ENCODE results near the gene VWA2.
"Not testable (repeated sequence)": the region's sequence is repeated elsewhere in the genome, so short reads cannot be mapped to it uniquely, and the experiment has no call there.

The VWA2 gene

GRCh38 chr10:114322344-114322743, 83.3 kb downstream of the VWA2 start:
- no peak for DNase-seq

- DNase-seq, result no peak
These were observed 84.0 kb downstream of the VWA2 start for GRCh38 chr10:114323023-114323422.

- no peak for DNase-seq
These were observed 87.7 kb downstream of the VWA2 start for GRCh38 chr10:114326795-114327194.

GRCh38 chr10:114327537-114328440, 88.7 kb downstream of the VWA2 start:
- DNase-seq, result no peak

DNA sequence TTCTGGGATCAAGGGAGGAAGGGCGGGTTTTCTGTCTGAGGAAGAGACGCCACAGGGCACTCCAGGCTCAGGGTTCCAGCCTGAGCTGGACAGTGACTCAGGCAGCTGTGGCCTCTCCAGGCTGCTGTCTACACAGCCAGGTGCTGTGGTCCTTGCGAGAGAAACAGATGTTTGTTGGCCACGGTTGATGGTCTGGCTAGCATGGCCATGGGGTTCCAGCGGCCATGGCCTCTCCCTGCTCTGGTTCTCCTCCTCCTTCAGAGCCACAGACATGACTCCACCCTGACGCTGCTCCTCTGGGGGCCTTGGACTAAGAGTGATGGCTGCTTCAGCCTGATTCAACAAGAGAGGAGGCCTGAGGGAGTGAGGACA, 89.4 kb downstream of the VWA2 start:
- no peak for DNase-seq

DNA sequence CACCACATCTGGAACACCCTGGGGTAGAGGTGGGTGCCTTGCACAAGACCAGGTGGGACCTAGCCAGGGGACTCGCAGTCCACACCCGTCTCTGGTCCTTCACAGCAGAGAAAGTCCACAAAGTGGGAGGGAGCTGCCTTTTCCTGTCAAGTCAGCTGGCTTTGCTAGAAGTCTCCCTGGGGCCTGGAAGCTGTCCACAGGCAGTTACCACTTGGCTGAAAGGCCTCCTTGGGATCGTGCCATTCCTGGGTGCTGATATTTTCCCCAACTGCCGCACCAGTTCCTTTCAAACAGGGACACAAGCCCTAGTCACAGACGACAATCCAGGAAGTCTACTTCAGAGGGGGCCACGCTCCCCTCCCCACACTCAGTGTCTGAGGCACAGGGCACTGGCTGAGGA, 89.8 kb downstream of the VWA2 start:
- no peak for DNase-seq

DNA sequence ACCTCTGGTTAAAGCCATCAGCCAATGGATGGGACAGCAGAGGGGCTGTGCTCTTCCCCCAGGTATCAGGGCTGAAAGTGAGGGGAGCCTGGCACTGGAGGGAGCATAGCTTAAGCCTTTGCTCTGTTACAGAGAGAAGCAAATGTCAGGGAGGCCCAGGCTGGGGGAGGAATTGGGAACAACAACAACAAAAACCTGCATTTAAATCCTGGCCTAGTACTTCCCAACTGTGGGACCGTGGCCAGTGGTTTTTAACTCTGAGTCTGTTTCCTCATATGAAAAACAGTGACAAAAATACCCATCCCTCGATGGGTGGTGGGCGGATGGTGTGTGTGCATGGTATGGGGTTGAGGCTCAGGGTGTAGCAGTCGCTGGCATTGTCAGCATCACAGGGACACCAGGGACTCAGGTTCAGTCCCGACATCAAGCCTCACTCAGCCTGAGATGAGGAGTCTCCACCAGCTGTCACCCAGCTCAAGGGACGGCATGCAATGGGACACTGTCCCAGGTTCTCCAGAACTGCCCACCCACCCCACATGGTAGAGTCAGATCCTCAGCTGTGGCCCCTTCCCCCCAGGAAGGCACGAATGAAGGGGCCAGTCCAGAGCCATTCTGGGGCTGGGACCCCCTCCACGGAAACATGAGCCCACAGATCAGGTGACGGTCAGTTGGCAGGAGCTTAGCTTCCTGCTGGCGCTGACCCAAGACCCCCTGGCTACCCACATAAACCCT, 90.7 kb downstream of the VWA2 start:
- DNase-seq, result no peak

GRCh38 chr10:114332301-114333192, 93.5 kb downstream of the VWA2 start:
- DNase-seq, result no peak

DNA sequence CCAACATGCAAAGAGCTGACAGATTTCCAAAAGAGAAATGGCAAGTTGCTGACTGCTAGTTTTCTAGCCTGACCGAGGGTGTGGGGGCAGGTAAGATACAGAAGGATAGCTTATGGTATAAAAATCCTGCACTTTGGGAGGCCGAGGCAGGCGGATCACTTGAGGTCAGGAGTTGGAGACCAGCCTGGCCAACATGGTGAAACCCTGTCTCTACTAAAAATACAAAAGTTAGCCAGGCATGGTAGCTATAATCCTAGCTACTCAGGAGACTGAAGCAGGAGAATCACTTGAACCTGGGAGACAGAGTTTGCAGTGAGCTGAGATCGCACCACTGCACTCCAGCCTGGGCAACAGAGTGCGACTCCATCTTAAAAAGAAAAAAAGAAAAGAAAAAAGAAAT, 94.4 kb downstream of the VWA2 start:
- DNase-seq, result not testable (repeated sequence)

DNA sequence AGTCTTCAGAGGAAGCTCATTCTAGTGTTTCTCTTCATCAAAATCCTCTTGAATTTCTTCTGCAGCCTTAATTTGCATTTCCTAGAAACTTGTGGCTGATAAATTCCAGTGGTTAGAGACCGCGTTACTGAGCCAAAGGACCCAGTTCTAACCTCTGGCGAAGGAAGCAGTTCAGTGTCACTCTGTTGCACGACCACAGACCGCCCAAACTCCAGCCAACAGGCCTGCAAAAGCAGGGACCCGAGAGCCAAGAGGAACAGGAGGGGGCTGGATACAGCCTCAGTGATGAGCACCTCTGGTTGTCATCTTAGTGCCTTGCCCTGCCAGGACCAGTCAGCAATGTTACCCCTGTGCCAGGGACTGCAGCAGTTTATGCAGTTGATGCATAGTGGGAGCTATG, 95.2 kb downstream of the VWA2 start:
- DNase-seq, result no peak

- no peak for DNase-seq
These were observed 96.6 kb downstream of the VWA2 start for GRCh38 chr10:114335614-114336013.

- no peak for DNase-seq
These were observed 97.9 kb downstream of the VWA2 start for GRCh38 chr10:114336823-114337509.

DNA sequence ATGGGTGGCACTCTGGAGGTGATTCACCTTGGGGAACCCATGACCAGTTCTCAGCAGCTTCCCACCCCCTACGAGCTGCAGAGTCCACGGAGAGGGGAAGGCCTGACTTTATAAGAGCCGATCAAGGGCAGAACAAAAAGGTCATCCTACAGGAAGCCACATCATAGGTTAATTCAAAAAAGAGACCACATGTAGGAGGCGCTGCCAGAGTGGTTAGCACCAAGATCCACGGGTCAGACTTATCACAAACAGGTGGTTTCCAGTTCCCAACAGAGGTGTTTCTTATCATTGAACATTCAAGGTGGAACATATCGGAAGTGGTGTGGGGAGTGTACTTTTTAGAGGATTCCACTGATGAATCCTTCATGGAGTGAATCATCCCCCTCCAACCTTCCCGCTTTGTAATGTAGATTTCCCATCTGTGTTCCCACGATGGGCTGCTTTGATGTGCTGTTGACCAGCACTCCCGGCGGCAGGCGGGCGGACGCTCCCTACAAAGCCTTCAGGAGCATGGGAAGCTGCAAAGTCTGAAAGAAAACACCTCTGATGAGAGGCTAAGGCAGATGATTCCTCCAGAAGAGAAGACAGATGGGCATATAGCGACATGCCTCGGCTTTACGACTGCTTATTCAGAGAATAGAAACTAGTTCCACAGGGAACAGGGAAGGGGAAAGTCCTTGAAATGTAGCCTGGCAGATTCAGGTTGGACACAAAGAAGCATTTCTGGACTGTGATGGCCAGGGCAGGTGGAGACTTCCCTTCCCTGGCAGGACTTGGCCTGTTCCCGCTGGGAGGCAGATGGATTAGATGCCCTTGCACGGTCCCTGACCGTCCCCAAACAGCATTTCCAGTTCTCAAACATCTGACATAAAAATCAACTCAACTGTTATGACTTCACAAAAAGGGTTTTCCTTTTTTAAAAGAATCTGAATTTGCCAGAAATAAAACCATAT, 98.7 kb downstream of the VWA2 start:
- no peak for DNase-seq

- no peak for DNase-seq
These were observed 101.8 kb downstream of the VWA2 start for GRCh38 chr10:114340816-114341215.
